Testis (tissue), 2 donors: ENCODE data around the gene CHST8.

Source experiments
- CTCF ChIP-seq, 3 experiments: fragments of 450-650 bp in 2 of 3; fragments of 200-600 bp in 1 of 3; sonication (generic) in 1 of 3; IDR thresholded peaks; one replicate each; pipeline ENCODE4 v1.5.1; 2016 to 2019; ENCODE audit warnings: antibody characterized with exemption in 3 of 3, mild to moderate bottlenecking in 2 of 3, moderate library complexity in 1 of 3
- POLR2A ChIP-seq: fragments of 450-650 bp; IDR thresholded peaks from one replicate; pipeline ENCODE4 v1.6.1; 2017; ENCODE audit warnings: antibody characterized with exemption, mild to moderate bottlenecking, moderate library complexity

DNA sequence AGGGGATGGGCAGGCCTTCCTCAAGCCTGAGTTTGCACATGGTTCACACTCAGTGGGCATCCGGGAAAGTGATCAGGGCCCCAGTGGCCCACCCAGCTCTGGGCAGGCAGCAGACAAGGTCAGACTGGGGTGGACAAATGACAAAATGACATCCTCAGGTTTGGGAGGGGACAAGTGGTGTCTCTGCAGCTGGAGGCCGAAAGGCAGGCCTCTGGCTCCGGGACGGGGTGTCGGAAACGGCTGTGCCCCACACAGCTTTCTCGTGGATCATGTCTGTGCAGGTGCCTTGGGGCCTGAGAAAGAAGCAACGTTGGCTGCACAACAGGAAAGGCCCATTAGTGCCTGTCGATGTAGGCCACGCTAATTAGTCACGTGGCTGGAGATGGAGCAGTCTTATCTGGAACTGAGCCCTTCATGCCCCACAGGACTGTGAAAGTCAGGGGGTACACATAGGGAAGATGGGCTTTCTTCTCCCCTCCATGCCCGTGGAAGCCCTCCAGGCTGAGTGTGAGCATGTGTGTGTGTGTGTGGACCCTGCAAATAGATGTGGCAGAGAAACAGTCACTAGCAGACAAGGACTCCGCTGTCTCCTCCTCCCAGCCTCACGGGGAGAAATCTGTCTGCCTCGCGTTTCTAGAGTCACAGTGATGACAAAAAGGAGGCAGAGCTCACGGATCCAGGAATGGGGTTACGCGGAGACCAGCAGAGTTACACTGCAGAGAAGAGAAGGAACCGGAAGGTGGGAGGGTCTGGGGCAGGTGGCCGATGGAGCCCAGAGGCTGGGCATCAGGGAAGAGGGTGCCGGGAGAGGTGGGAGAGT lies 44.2 kb downstream of the CHST8 start:
- TF ChIP-seq POLR2A, result no peak
- TF ChIP-seq CTCF (IDR thresholded peaks at IDR 0.05), result no peak
